Natural killer cell (primary cell): ENCODE data around the gene MISP. TPM values are rescaled to one million over a fixed set of nuclear protein-coding genes. Genes with fewer than 3 reads are reported as not detected.

Experiments used
- ATAC-seq, 3 donors: fragments of 150-1000 bp in 2 of 3; fragments of 200-7000 bp in 1 of 3; cut with Tn5 transposase; 1 replicate in 1 of 3; 2 replicates in 2 of 3; pipeline ENCODE4 v1.10.0; 2021; ENCODE audit warnings: mild to moderate bottlenecking in 2 of 3, moderate library complexity in 2 of 3
- DNase-seq, 2 donors: peaks; one replicate each; pipeline versions ENCODE4 v3.0.0 to v3.0.0-alpha.2; 2013 to 2021; ENCODE audit warnings: mixed read lengths in 1 of 2
- H3K27ac ChIP-seq: one replicate; pipeline ENCODE4 v1.5.1; 2013; ENCODE audit warnings: mild to moderate bottlenecking, low read length
- H3K27me3 ChIP-seq: one replicate; pipeline ENCODE4 v1.6.1; 2013; ENCODE audit warnings: low read length; ENCODE audit not compliant: control insufficient read depth, insufficient read depth
- H3K36me3 ChIP-seq: one replicate; pipeline ENCODE4 v1.6.1; 2013; ENCODE audit warnings: low read length; ENCODE audit not compliant: control insufficient read depth, insufficient read depth
- H3K4me1 ChIP-seq: one replicate; pipeline ENCODE4 v1.6.1; 2013; ENCODE audit warnings: low read length; ENCODE audit not compliant: control insufficient read depth, insufficient read depth
- H3K4me3 ChIP-seq: one replicate; pipeline ENCODE4 v1.5.1; 2013; ENCODE audit warnings: low read length
- H3K9me3 ChIP-seq: one replicate; pipeline ENCODE4 v1.6.1; 2013; ENCODE audit warnings: low read length; ENCODE audit not compliant: control insufficient read depth, insufficient read depth
- H3K27ac Mint-ChIP-seq, 2 donors: one replicate each; pipeline ENCODE4 v1.8.0; 2022; ENCODE audit warnings: mild to moderate bottlenecking in 2 of 2, mixed read lengths in 2 of 2, moderate library complexity in 1 of 2
- H3K27me3 Mint-ChIP-seq, 2 donors: one replicate each; pipeline ENCODE4 v1.8.0; 2022; ENCODE audit warnings: low read depth in 2 of 2, mixed read lengths in 2 of 2
- H3K36me3 Mint-ChIP-seq: one replicate; pipeline ENCODE4 v1.8.0; 2022; ENCODE audit warnings: mixed read lengths
- H3K4me1 Mint-ChIP-seq, 2 donors: one replicate each; pipeline ENCODE4 v1.8.0; 2022; ENCODE audit warnings: mixed read lengths in 2 of 2
- H3K4me3 Mint-ChIP-seq: one replicate; pipeline ENCODE4 v1.8.0; 2022; ENCODE audit warnings: mild to moderate bottlenecking, moderate library complexity, mixed read lengths
- H3K9me3 Mint-ChIP-seq, 2 donors: one replicate each; pipeline ENCODE4 v1.8.0; 2022; ENCODE audit warnings: mixed read lengths in 2 of 2
- CTCF ChIP-seq: fragments of 200-600 bp; IDR thresholded peaks from one replicate; pipeline ENCODE4 v1.8.0; 2022; ENCODE audit warnings: antibody characterized with exemption
- WGBS: methylation state at CpG from one replicate; pipeline ENCODE4 v1.1.7; 2013; ENCODE audit warnings: missing lambda C conversion rate; ENCODE audit not compliant: insufficient coverage; 5-methylcytosine and 5-hydroxymethylcytosine counted together
- intact Hi-C: fragments of 100-400 bp; cut with micrococcal nuclease; formaldehyde crosslinking; loops from one replicate; pipeline ENCODE4 v1.14.2; 2022
- total RNA-seq, 4 donors: library from RNA; stranded (reverse); fragments of 120-200 nt in 1 of 4; gene quantifications; one replicate each; pipeline versions ENCODE4 v1.2.3 to v1.2.4, GENCODE V29; 2013 to 2022

Gene MISP
- total RNA-seq, 3 donors from 2014 or later (not counting 1 experiment from before 2014, with no cell fraction given), result not detected

GRCh38 chr19:782185-782877, 31.4 kb downstream of the MISP start:
- no peak for ATAC-seq

GRCh38 chr19:782878-783668, 32.2 kb downstream of the MISP start:
- Mint-ChIP-seq H3K4me3 (no peak overlapping the region), H3K27me3 (no peaks in the 10 kb centered on the region), H3K27ac (no peak overlapping the region), H3K36me3 (no peaks in the 10 kb centered on the region), H3K9me3 (no peaks in the 10 kb centered on the region), H3K4me1 (no peaks in the 10 kb centered on the region)
- no peak overlapping the region for H3K27ac ChIP-seq
- no peaks in the 10 kb centered on the region for H3K4me1 ChIP-seq
- no peak for TF ChIP-seq CTCF
- H3K36me3 ChIP-seq, result no peaks in the 10 kb centered on the region
- intact Hi-C loops, result no loop called here
- DNase-seq, result no peak
- no peaks in the 10 kb centered on the region for H3K27me3 ChIP-seq
- ATAC-seq, result no peak
- WGBS, result 74% methylated on average over 29 of the region's 30 CpGs
- no peak overlapping the region for H3K4me3 ChIP-seq
- H3K9me3 ChIP-seq, result no peaks in the 10 kb centered on the region

More at GRCh38 chr19:782185-782877, 31.4 kb downstream of the MISP start:
- DNase-seq, result no peak
- H3K4me3 Mint-ChIP-seq, result no peak overlapping the region
- WGBS, result 78% methylated on average over 28 of the region's 29 CpGs
- H3K4me1 ChIP-seq, result no peaks in the 10 kb centered on the region
- intact Hi-C loops, result no loop called here
- no peak overlapping the region for H3K4me3 ChIP-seq
- no peaks in the 10 kb centered on the region for H3K9me3 Mint-ChIP-seq
- H3K27me3 ChIP-seq, result no peaks in the 10 kb centered on the region
- no peaks in the 10 kb centered on the region for H3K36me3 ChIP-seq
- no peaks in the 10 kb centered on the region for H3K4me1 Mint-ChIP-seq
- H3K9me3 ChIP-seq, result no peaks in the 10 kb centered on the region
- H3K27me3 Mint-ChIP-seq, result no peaks in the 10 kb centered on the region
- no peak overlapping the region for H3K27ac ChIP-seq
- no peak overlapping the region for H3K27ac Mint-ChIP-seq
- H3K36me3 Mint-ChIP-seq, result no peaks in the 10 kb centered on the region
- TF ChIP-seq CTCF, result no peak

- Mint-ChIP-seq H3K27me3 (no peaks in the 10 kb centered on the region), H3K4me1 (peaks cover 0 to 8% of the 10 kb centered on the region in 2 donors), H3K27ac (no peak overlapping the region), H3K4me3 (no peak overlapping the region), H3K9me3 (no peaks in the 10 kb centered on the region), H3K36me3 (no peaks in the 10 kb centered on the region)
- 89% methylated on average over 13 of the region's 13 CpGs for WGBS
- ATAC-seq (no peak), DNase-seq (no peak)
- intact Hi-C loops, result no loop called here
- H3K36me3 ChIP-seq, result no peaks in the 10 kb centered on the region
- H3K27me3 ChIP-seq, result no peaks in the 10 kb centered on the region
- no peak for TF ChIP-seq CTCF
- H3K9me3 ChIP-seq, result no peaks in the 10 kb centered on the region
- H3K4me1 ChIP-seq, result peaks cover 4% of the 10 kb centered on the region
- H3K4me3 ChIP-seq, result no peak overlapping the region
- no peak overlapping the region for H3K27ac ChIP-seq
Measured at GRCh38 chr19:784541-784940, 33.6 kb downstream of the MISP start.
